GM12878 (cell line): ENCODE measurements around the gene IFNGR2. TPM values are rescaled to one million over a fixed set of nuclear protein-coding genes. Genes with fewer than 3 reads are reported as not detected.
A peak's percentile ranks its signal among the peaks of the same experiment; 100 is the strongest.

Experiments
- ASH2L ChIP-seq: fragments of 300-600, 200-600 bp; sonication (generic); IDR thresholded peaks from 2 replicates; pipeline ENCODE4 v1.6.1; 2017; ENCODE audit warnings: low read depth, mild to moderate bottlenecking, borderline replicate concordance
- CTCF ChIP-seq, 3 experiments: IDR thresholded peaks in 2 of 3; conservative IDR thresholded peaks in 1 of 3; 2 replicates each; pipeline ENCODE4 v1.5.1; 2011; ENCODE audit warnings: low read depth in 3 of 3, low read length in 3 of 3, mild to moderate bottlenecking in 3 of 3, control low read depth in 2 of 3, moderate library complexity in 2 of 3, inconsistent platforms in 1 of 3, mixed read lengths in 1 of 3; ENCODE audit not compliant: control insufficient read depth in 2 of 3, insufficient read depth in 1 of 3; ENCODE audit errors: extremely low read depth in 1 of 3
- DPF2 ChIP-seq: fragments of 450-650 bp; IDR thresholded peaks from 2 replicates; pipeline ENCODE4 v1.6.1; 2017; ENCODE audit warnings: mild to moderate bottlenecking
- EED ChIP-seq: sonication (generic); IDR thresholded peaks from 2 replicates; pipeline ENCODE4 v1.6.1; 2016; ENCODE audit warnings: antibody characterized with exemption, low read depth
- FOXK2 ChIP-seq: fragments of 450-650 bp; IDR thresholded peaks from 2 replicates; pipeline ENCODE4 v1.6.1; 2017; ENCODE audit warnings: mild to moderate bottlenecking, moderate library complexity
- HDAC6 ChIP-seq: fragments of 200-600 bp; sonication (generic); IDR thresholded peaks from one replicate; pipeline ENCODE4 v1.8.0; 2017; ENCODE audit warnings: antibody characterized with exemption; ENCODE audit not compliant: unreplicated experiment
- POLR2AphosphoS2 ChIP-seq: IDR thresholded peaks from 2 replicates; pipeline ENCODE4 v1.6.1; 2011; ENCODE audit warnings: low read depth, mild to moderate bottlenecking, low read length, improper control_type of control experiment, moderate library complexity
- RAD51 ChIP-seq: fragments of 450-650 bp; IDR thresholded peaks from 2 replicates; pipeline ENCODE4 v1.6.1; 2016; ENCODE audit warnings: moderate library complexity, mild to moderate bottlenecking, inconsistent platforms
- SREBF1 ChIP-seq: IDR thresholded peaks from 2 replicates; pipeline ENCODE4 v1.6.1; 2012; ENCODE audit warnings: mild to moderate bottlenecking, low read length
- SREBF2 ChIP-seq: IDR thresholded peaks from 2 replicates; pipeline ENCODE4 v1.6.1; 2012; ENCODE audit warnings: mild to moderate bottlenecking, low read length
- SRF ChIP-seq, 2 experiments: IDR thresholded peaks; 2 replicates each; pipeline ENCODE4 v1.6.1; 2011; ENCODE audit warnings: low read depth in 2 of 2, low read length in 2 of 2, mild to moderate bottlenecking in 1 of 2, moderate library complexity in 1 of 2
- TBL1XR1 ChIP-seq: IDR thresholded peaks from 2 replicates; pipeline ENCODE4 v1.6.1; 2012; ENCODE audit warnings: low read depth, low read length, improper control_type of control experiment
- TCF12 ChIP-seq: IDR thresholded peaks from 2 replicates; pipeline ENCODE4 v1.6.1; 2011; ENCODE audit warnings: low read depth, mild to moderate bottlenecking, low read length
- polyA plus RNA-seq, 11 experiments: library from polyadenylated mRNA; depleted of rRNA in 4 of 11; unstranded in 6 of 11; stranded (reverse) in 5 of 11; fragments of >200 nt; fragmentation: Nextera tagmentation in 4 of 11; fragmentation: Illumina TruSeq in 1 of 11; extraction: Ambion mirVana in 4 of 11; extraction: Trizol in 1 of 11; gene quantifications; 1 replicate in 1 of 11; 2 replicates in 10 of 11; pipeline versions ENCODE4 v1.2.1 to v1.2.3, GENCODE V29; 2011 to 2016; ENCODE audit warnings: inconsistent platforms in 2 of 11, missing spikeins in 2 of 11, low read depth in 1 of 11
- total RNA-seq, 4 experiments: library from RNA; depleted of rRNA in 3 of 4; stranded (reverse); fragments of >200 nt in 3 of 4; fragmentation: Illumina TruSeq in 1 of 4; extraction: Trizol in 1 of 4; gene quantifications; 2 replicates each; pipeline versions ENCODE4 v1.2.1 to v1.2.3, GENCODE V29; 2013 to 2021

The IFNGR2 gene
- total and polyA plus RNA-seq, 10 of the 15 experiments (the other 5 are each of a cell fraction or from before 2014, with no cell fraction given): 23.6 to 98.8 (median 77.0) TPM

DNA sequence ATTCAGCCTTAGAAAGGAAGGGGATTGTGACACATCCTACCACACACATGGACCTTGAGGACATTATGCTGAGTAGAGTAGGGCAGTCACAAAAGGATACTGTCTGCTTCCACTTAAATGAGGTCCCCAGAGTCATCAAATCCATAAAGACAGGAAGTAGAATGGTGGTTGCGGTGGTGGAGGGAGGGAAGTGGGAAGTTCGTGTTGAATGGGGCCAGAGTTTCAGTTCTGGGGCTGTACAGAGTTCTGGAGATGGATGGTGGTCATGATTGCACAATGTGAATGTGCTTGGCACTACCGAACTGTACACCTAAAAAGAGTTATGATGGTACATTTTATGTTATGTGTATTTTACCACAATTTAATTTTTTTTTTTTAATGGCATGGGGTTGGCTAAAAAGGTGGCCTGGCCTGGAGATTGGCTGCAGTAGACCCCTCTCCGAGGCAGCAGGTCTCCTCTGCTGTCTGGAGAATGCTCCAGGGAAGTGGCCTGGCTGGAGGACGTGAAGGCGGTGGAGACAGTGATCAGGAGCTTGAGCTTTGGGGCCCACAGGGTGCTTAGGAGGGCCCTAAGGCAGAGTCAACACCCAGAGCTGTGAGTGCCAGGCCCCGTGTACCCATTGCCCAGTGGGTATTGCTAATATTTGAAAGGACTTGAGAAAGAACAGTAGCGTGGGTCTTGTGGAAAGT, 30.4 kb downstream of the IFNGR2 start (continued):
- TF ChIP-seq POLR2AphosphoS2: no peak
- no peak for TF ChIP-seq FOXK2
- peak; percentile 86 for TF ChIP-seq EED
- TF ChIP-seq SREBF1: no peak
- TF ChIP-seq SREBF2: no peak
- TF ChIP-seq RAD51: no peak
- no peak for TF ChIP-seq ASH2L
- TF ChIP-seq TBL1XR1: no peak
- TF ChIP-seq SRF (IDR thresholded peaks at IDR 0.05; ENCODE audit: low read depth in 2 of 2, low read length in 2 of 2): no peak
- no peak for TF ChIP-seq HDAC6
- no peak for TF ChIP-seq DPF2
- no peak for TF ChIP-seq CTCF (IDR thresholded peaks at IDR 0.05 in 2 of 3, conservative IDR thresholded peaks at IDR 0.05 in 1 of 3; ENCODE audit: control insufficient read depth in 2 of 3, extremely low read depth in 1 of 3, insufficient read depth in 1 of 3, low read depth in 3 of 3, low read length in 3 of 3)
- TF ChIP-seq TCF12: no peak
